GM21360 (cell line): Measurements from ENCODE around the gene HERC4.
"Not testable (repeated sequence)": the region's sequence is repeated elsewhere in the genome, so short reads cannot be mapped to it uniquely, and the experiment has no call there.

Source experiments
- ATAC-seq: cut with Tn5 transposase; IDR thresholded peaks from one replicate; pipeline ENCODE4 v1.9.1; 2021; ENCODE audit warnings: mild to moderate bottlenecking, moderate library complexity; ENCODE audit not compliant: unreplicated experiment

HERC4 gene

GRCh38 chr10:68047554-68048327 lies 27.3 kb downstream of the HERC4 start:
- no peak for ATAC-seq

- no peak for ATAC-seq
Measured at GRCh38 chr10:68047122-68047521, 28.0 kb downstream of the HERC4 start.

- no peak for ATAC-seq
Measured at GRCh38 chr10:68046642-68047041, 28.4 kb downstream of the HERC4 start.

GRCh38 chr10:68043030-68043429 lies 32.1 kb downstream of the HERC4 start:
- no peak for ATAC-seq

- ATAC-seq: no peak
Measured at GRCh38 chr10:68032113-68032512, 43.0 kb downstream of the HERC4 start.

- ATAC-seq: no peak
Measured at GRCh38 chr10:68027429-68027828, 47.7 kb downstream of the HERC4 start.

GRCh38 chr10:68023292-68023691 lies 51.8 kb downstream of the HERC4 start:
- ATAC-seq: no peak

- not testable (repeated sequence) for ATAC-seq
Measured at GRCh38 chr10:68022324-68022723, 52.8 kb downstream of the HERC4 start.

GRCh38 chr10:68016519-68016918 lies 58.6 kb downstream of the HERC4 start:
- ATAC-seq: not testable (repeated sequence)

GRCh38 chr10:68010426-68010940 lies 64.6 kb downstream of the HERC4 start:
- no peak for ATAC-seq

- no peak for ATAC-seq
Measured at GRCh38 chr10:68007356-68007755, 67.7 kb downstream of the HERC4 start.

GRCh38 chr10:68001539-68001938 lies 73.5 kb downstream of the HERC4 start:
- ATAC-seq: no peak

GRCh38 chr10:68001000-68001399 lies 74.1 kb downstream of the HERC4 start:
- ATAC-seq: no peak

- no peak for ATAC-seq
Measured at GRCh38 chr10:67990093-67990492, 85.0 kb downstream of the HERC4 start.

GRCh38 chr10:67988606-67989005 lies 86.5 kb downstream of the HERC4 start:
- no peak for ATAC-seq

GRCh38 chr10:67982603-67983002 lies 92.5 kb downstream of the HERC4 start:
- not testable (repeated sequence) for ATAC-seq

GRCh38 chr10:67978749-67979148 lies 96.3 kb downstream of the HERC4 start:
- ATAC-seq: no peak

- no peak for ATAC-seq
Measured at GRCh38 chr10:67977251-67977650, 97.8 kb downstream of the HERC4 start.

GRCh38 chr10:67976292-67977245 lies 98.5 kb downstream of the HERC4 start:
- ATAC-seq: no peak

GRCh38 chr10:67975871-67976270 lies 99.2 kb downstream of the HERC4 start:
- ATAC-seq: no peak

GRCh38 chr10:67971311-67971710 lies 103.8 kb downstream of the HERC4 start:
- ATAC-seq: no peak

GRCh38 chr10:67969875-67970274 lies 105.2 kb downstream of the HERC4 start:
- no peak for ATAC-seq
